HFF-Myc (cell line): Measurements from ENCODE around the gene MSL1.

Experiments
- DNase-seq: peaks from one replicate; pipeline ENCODE4 v3.0.0-alpha.2; 2011; ENCODE audit warnings: low read depth; ENCODE audit errors: extremely low read depth
- H3K4me3 ChIP-seq: replicated peaks from 2 replicates; pipeline ENCODE4 v1.5.1; 2011; ENCODE audit warnings: low read depth, mild to moderate bottlenecking, control low read depth, low read length
- TF ChIP-seq, protein P1 (sequence below): IDR thresholded peaks from 2 replicates; pipeline ENCODE4 v1.5.1; 2012; ENCODE audit warnings: mild to moderate bottlenecking, low read depth, low read length, control low read depth; ENCODE audit errors: missing control alignments

Gene MSL1

DNA sequence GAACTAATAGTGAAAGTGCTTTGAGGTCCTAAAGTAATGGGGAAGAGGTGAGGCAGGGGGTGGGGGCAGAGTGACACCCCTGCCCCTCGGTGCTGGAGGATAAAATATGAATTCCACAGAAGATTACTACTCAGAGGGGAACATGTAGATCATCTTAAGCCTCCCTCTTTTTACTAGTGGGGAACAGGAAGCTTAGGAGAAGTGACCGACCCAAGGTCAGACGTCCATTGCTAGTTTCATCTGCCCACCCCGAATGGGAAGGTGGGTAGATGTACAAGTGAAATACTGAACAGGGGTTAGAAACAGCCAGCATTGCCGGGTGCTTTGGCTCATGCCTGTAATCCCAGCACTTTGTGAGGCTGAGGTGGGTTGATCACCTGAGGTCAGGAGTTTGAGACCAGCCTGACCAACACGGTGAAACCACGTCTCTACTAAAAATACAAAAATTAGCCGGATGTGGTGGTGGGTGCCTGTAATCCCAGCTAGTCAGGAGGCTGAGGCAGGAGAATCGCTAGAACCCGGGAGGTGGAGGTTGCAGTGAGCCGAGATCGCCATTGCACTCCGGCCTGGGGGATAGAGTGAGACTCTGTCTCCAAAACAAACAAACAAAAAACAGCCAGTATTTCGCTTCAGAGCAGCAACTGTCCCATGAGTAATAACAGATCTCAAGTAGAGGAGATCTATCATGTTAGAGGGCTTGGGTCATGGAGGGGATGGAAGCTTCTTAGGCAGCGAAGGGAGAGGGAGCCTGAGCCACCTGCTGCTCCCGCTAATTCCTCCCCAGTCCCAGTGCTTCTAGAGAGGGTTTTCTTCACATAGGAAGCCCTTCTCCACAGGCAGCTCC is 20.2 kb upstream of the MSL1 start:
- H3K4me3 ChIP-seq = peak overlapping the region; percentile 78
- TF ChIP-seq, protein P1, sequence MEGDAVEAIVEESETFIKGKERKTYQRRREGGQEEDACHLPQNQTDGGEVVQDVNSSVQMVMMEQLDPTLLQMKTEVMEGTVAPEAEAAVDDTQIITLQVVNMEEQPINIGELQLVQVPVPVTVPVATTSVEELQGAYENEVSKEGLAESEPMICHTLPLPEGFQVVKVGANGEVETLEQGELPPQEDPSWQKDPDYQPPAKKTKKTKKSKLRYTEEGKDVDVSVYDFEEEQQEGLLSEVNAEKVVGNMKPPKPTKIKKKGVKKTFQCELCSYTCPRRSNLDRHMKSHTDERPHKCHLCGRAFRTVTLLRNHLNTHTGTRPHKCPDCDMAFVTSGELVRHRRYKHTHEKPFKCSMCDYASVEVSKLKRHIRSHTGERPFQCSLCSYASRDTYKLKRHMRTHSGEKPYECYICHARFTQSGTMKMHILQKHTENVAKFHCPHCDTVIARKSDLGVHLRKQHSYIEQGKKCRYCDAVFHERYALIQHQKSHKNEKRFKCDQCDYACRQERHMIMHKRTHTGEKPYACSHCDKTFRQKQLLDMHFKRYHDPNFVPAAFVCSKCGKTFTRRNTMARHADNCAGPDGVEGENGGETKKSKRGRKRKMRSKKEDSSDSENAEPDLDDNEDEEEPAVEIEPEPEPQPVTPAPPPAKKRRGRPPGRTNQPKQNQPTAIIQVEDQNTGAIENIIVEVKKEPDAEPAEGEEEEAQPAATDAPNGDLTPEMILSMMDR = no peak
- no peak for DNase-seq

DNA sequence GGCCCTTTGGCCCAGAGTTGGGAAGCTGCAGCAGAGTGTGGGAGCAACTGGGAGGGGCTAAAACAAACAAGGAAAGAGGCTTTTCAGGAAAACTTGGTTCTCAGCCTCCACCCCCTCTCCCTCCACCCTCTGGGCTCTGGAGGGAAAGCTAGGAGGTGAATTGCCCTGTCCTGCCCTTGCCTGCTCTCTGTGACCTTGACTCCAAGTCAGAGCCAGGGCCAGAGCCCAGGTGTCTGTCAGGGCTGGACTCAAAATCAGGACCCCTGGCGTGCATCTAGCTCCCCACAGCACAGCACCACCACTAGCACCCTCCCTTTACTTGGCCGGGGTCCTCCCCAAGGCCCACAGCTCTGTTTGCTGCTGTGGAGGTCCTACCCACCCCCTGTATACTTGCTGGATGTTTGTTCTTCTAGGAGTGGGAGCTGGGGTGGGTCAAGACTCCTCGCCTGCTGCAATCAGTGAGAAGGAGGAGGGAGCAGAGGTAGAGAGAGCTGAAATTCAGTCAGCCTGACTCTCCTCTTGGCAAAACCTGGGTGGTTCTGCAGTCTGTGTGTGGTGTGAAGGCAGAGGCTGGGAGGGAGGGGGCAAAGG is 18.6 kb upstream of the MSL1 start:
- no peak for DNase-seq
- H3K4me3 ChIP-seq = no peak overlapping the region
- TF ChIP-seq, protein P1 = no peak

DNA sequence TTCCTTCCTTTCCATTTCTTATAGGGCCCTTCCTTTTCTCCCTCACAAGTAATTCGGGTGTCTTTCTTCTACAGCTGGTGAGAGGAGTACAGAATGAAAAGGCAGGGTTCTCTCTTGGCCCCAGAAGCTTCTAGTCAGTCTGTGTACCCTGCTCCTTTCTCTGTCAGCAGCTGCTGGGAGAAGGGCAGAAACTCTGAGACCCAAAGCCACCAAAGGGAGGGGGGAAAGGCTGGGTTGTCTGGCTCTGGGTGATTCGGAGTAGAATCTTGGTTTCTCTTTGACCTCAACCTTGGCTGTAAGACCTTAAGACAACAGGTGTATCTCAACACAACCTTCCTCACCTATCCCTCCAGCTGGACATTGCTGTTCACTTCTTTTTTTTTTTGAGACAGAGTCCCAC is 18.1 kb upstream of the MSL1 start:
- H3K4me3 ChIP-seq = no peak overlapping the region
- TF ChIP-seq, protein P1 = no peak
- no peak for DNase-seq

DNA sequence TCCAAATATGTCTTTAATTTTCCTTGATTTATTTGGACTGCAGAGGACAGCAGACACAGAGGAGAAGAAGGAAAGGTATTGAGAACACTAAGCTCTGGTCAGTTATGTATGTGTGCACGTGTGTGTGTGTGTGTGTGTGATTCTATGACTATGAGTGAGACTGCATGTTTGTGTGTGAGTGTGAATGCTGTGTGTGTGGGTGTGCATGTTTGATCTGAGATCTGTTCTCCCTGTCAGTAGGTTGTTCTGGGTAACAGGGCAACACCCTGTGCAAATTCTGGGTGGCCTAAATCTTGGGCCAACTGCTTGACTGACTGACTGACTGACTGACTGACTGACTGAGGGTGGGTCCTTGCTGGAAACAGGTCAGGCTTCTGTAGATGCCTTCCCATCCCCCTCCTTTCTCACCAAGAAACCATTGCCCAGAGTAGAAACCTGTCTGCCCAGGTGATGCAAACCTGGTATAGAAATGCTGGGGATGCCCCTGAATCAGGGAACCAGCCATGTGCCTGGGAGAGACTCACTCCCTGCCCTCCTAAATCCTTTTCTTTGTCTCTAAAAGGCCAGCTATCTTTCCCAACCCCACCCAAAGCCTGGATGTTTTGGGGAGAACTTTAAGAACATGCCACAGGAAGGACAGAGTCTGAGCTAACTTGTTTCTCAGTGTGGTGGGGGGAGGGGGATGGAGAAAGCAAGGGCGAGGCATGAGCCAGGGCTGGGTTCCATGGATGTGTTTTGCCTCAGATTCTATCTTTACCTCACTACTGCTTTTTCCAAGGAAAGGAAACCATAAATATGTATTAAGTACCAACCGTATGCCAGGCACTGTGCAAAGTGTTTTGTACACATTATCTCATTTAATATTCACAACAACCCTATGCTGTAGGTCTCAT is 16.9 kb upstream of the MSL1 start:
- TF ChIP-seq, protein P1 = no peak
- DNase-seq = no peak
- no peak overlapping the region for H3K4me3 ChIP-seq

DNA sequence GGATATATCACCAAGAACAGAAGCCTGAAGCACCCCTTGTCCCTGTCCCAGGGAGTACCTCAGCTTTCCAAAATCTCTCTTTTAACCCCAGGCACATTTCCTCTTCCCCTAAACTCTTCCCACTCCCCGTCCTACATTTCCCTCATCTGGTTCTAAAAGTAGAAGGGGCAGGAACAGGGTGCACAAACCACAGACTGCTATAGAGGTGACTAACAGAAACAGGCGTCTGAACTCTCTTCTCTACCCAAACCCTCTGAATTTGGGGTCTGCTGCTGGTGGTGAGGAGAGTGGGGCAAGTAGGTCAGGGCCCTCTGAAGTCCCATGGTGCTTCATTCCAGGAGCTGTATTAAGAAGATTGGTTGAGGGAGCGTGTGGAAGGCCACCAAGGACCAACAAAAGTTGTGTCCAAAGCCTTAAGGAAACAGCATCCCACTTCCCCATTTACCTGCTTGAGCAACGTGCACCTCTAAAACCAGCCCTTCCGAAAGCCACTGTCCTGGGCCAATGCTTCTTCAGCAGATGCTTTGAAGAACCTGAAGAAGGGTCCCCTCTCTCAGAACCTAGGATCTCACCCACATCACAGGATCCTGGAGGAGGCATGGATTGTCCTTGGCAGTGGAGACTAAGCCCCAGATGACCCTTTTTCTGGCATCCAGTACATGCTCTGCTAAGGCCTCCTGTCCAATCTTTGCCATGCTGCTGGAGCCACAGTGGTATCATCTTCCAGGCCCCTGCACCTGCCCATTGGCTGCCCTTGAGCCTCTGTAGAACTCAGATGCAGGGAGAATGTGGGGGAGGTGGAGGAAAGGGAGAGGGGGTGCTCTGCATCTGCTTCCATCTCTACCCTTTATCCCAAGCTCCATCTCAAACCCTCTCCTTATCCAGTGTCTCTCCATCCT is 15.7 kb upstream of the MSL1 start:
- TF ChIP-seq, protein P1 = no peak
- DNase-seq = no peak
- H3K4me3 ChIP-seq = no peak overlapping the region
